ENCODE data around the gene ST3GAL3.

ST3GAL3 gene

DNA sequence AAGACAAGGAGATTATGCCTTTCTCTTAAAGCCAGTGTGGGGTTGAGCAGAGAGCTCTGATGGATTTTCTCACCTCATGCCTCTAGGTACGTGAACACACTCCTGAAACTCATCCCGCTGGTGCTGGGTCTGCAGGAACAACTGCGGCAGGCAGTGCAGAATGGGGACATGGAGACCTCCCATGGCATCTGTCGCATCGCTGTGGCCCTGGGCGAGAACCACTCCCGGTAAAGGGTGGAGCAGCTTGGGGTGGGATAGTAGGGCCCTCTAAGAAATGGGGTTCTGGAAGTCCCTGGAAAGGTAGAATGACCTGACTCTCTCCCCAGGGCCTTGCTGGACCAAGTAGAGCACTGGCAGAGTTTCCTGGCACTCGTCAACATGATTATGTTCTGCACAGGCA is 248.9 kb downstream of the ST3GAL3 start:
- no peaks in the 10 kb centered on the region for H3K27me3 ChIP-seq (ENCODE audit: insufficient read depth, poor library complexity, severe bottlenecking)
- no peak for TF ChIP-seq SPI1 (IDR thresholded peaks at IDR 0.05; ENCODE audit: borderline replicate concordance, low read depth)
- TF ChIP-seq GABPA (IDR thresholded peaks at IDR 0.05; ENCODE audit: low read depth): no peak
- TF ChIP-seq, protein P1, sequence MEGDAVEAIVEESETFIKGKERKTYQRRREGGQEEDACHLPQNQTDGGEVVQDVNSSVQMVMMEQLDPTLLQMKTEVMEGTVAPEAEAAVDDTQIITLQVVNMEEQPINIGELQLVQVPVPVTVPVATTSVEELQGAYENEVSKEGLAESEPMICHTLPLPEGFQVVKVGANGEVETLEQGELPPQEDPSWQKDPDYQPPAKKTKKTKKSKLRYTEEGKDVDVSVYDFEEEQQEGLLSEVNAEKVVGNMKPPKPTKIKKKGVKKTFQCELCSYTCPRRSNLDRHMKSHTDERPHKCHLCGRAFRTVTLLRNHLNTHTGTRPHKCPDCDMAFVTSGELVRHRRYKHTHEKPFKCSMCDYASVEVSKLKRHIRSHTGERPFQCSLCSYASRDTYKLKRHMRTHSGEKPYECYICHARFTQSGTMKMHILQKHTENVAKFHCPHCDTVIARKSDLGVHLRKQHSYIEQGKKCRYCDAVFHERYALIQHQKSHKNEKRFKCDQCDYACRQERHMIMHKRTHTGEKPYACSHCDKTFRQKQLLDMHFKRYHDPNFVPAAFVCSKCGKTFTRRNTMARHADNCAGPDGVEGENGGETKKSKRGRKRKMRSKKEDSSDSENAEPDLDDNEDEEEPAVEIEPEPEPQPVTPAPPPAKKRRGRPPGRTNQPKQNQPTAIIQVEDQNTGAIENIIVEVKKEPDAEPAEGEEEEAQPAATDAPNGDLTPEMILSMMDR (IDR thresholded peaks at IDR 0.05; ENCODE audit: insufficient read depth, low read length): no peak
- TF ChIP-seq, protein P2, sequence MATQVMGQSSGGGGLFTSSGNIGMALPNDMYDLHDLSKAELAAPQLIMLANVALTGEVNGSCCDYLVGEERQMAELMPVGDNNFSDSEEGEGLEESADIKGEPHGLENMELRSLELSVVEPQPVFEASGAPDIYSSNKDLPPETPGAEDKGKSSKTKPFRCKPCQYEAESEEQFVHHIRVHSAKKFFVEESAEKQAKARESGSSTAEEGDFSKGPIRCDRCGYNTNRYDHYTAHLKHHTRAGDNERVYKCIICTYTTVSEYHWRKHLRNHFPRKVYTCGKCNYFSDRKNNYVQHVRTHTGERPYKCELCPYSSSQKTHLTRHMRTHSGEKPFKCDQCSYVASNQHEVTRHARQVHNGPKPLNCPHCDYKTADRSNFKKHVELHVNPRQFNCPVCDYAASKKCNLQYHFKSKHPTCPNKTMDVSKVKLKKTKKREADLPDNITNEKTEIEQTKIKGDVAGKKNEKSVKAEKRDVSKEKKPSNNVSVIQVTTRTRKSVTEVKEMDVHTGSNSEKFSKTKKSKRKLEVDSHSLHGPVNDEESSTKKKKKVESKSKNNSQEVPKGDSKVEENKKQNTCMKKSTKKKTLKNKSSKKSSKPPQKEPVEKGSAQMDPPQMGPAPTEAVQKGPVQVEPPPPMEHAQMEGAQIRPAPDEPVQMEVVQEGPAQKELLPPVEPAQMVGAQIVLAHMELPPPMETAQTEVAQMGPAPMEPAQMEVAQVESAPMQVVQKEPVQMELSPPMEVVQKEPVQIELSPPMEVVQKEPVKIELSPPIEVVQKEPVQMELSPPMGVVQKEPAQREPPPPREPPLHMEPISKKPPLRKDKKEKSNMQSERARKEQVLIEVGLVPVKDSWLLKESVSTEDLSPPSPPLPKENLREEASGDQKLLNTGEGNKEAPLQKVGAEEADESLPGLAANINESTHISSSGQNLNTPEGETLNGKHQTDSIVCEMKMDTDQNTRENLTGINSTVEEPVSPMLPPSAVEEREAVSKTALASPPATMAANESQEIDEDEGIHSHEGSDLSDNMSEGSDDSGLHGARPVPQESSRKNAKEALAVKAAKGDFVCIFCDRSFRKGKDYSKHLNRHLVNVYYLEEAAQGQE (IDR thresholded peaks at IDR 0.05; ENCODE audit: insufficient replicate concordance, low read depth): no peak
- TF ChIP-seq POLR2AphosphoS5 (IDR thresholded peaks at IDR 0.05; ENCODE audit: low read depth): no peak
- no peak overlapping the region for H3K4me3 ChIP-seq (replicated peaks; ENCODE audit: insufficient read depth, low read length)
- H3K27ac ChIP-seq (replicated peaks): no peak overlapping the region
- DNase-seq (ENCODE audit: low read depth in 1 of 2, low spot score in 1 of 2): no peak

GRCh38 chr1:43957407-43958040 is 250.2 kb downstream of the ST3GAL3 start:
- H3K4me3 ChIP-seq (replicated peaks; ENCODE audit: insufficient read depth, low read length): no peak overlapping the region
- DNase-seq (ENCODE audit: low read depth in 1 of 2, low spot score in 1 of 2): no peak
- no peak overlapping the region for H3K27ac ChIP-seq (replicated peaks)
- TF ChIP-seq, protein P2 (IDR thresholded peaks at IDR 0.05; ENCODE audit: insufficient replicate concordance, low read depth): no peak
- TF ChIP-seq SPI1 (IDR thresholded peaks at IDR 0.05; ENCODE audit: borderline replicate concordance, low read depth) (no peak), POLR2AphosphoS5 (IDR thresholded peaks at IDR 0.05; ENCODE audit: low read depth) (no peak)
- H3K27me3 ChIP-seq (ENCODE audit: insufficient read depth, poor library complexity, severe bottlenecking): no peaks in the 10 kb centered on the region

- no peak overlapping the region for H3K4me3 ChIP-seq (replicated peaks; ENCODE audit: insufficient read depth, low read length)
- H3K27ac ChIP-seq (replicated peaks): no peak overlapping the region
- TF ChIP-seq, protein P1 (IDR thresholded peaks at IDR 0.05; ENCODE audit: insufficient read depth, low read length): no peak
- no peak for TF ChIP-seq GABPA (IDR thresholded peaks at IDR 0.05; ENCODE audit: low read depth)
- TF ChIP-seq SPI1 (IDR thresholded peaks at IDR 0.05; ENCODE audit: borderline replicate concordance, low read depth): no peak
- TF ChIP-seq, protein P2 (IDR thresholded peaks at IDR 0.05; ENCODE audit: insufficient replicate concordance, low read depth): no peak
- no peak for TF ChIP-seq POLR2AphosphoS5 (IDR thresholded peaks at IDR 0.05; ENCODE audit: low read depth)
- H3K27me3 ChIP-seq (ENCODE audit: insufficient read depth, poor library complexity, severe bottlenecking): no peaks in the 10 kb centered on the region
- no peak for DNase-seq (ENCODE audit: low read depth in 1 of 2, low spot score in 1 of 2)
Observed at GRCh38 chr1:43958351-43959255, 251.3 kb downstream of the ST3GAL3 start.

All from HL-60 (cell line).